ENCODE results near the gene SINHCAF.

SINHCAF gene

DNA sequence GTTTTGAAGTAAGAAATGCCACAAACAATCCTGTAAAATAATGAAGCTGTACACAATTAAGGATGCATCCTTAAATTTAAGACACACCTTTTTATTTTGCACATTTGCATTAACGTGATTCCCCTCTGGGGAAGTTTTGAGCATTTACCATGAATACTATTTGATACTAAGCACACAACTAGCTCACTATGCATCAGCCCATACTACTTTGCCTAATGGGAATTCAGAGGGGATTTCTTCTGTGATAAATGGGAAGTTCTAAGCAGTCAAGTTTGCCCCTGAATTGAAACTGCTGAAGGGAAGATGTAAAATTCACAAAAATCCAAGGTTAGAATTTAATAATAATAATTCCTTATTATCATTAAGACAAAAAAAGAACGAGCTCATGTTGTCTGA is 27.4 kb downstream of the SINHCAF start:
- TF ChIP-seq ZNF70 (CRISPR knock-in tag; IDR thresholded peaks at IDR 0.05) (no peak), TSHZ2 (CRISPR knock-in tag; IDR thresholded peaks at IDR 0.05) (no peak)
- ATAC-seq, result no peak

- ATAC-seq, result no peak
Measured at GRCh38 chr12:31297572-31298514, 28.1 kb downstream of the SINHCAF start.

DNA sequence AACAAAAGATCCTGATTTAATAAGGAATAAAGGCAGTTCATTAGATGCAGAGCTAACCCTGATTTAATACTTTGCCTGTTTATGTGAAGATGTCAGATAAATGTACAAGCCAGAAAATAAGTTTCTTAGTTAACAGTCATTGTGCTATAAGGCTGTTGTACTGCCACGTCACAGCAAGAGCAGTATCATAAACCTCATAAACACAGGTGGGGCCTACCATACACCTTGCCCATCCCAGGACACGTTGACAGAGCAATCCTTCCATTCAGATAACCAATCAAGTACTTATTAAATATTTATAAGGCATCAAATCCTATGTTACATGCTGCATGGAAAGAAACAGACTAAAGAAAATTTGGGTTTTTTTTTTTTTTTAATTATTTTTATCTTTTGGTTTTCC is 36.5 kb downstream of the SINHCAF start:
- ATAC-seq, result no peak
- TF ChIP-seq POU6F1 (CRISPR knock-in tag; IDR thresholded peaks at IDR 0.05; ENCODE audit: borderline replicate concordance, low read depth) (no peak), OSR1 (CRISPR knock-in tag; IDR thresholded peaks at IDR 0.05) (no peak), TOX (CRISPR knock-in tag; IDR thresholded peaks at IDR 0.05; ENCODE audit: borderline replicate concordance) (no peak), RARB (CRISPR knock-in tag; IDR thresholded peaks at IDR 0.05) (no peak)

More at GRCh38 chr12:31297572-31298514, 28.1 kb downstream of the SINHCAF start:
- TF ChIP-seq BACH2 (CRISPR knock-in tag; IDR thresholded peaks at IDR 0.05; ENCODE audit: borderline replicate concordance) (no peak), TOX (CRISPR knock-in tag; IDR thresholded peaks at IDR 0.05; ENCODE audit: borderline replicate concordance) (no peak), ARNTL (CRISPR knock-in tag; IDR thresholded peaks at IDR 0.05; ENCODE audit: borderline replicate concordance, low read depth) (no peak), PATZ1 (CRISPR knock-in tag; IDR thresholded peaks at IDR 0.05; ENCODE audit: borderline replicate concordance) (no peak), TCF4 (CRISPR knock-in tag; IDR thresholded peaks at IDR 0.05; ENCODE audit: borderline replicate concordance) (no peak), GLIS3 (CRISPR knock-in tag; IDR thresholded peaks at IDR 0.05) (no peak), PPARA (CRISPR knock-in tag; IDR thresholded peaks at IDR 0.05; ENCODE audit: borderline replicate concordance) (no peak), ZC3H10 (CRISPR knock-in tag; IDR thresholded peaks at IDR 0.05) (no peak), RARB (CRISPR knock-in tag; IDR thresholded peaks at IDR 0.05) (no peak), TSHZ2 (CRISPR knock-in tag; IDR thresholded peaks at IDR 0.05) (no peak)

DNA sequence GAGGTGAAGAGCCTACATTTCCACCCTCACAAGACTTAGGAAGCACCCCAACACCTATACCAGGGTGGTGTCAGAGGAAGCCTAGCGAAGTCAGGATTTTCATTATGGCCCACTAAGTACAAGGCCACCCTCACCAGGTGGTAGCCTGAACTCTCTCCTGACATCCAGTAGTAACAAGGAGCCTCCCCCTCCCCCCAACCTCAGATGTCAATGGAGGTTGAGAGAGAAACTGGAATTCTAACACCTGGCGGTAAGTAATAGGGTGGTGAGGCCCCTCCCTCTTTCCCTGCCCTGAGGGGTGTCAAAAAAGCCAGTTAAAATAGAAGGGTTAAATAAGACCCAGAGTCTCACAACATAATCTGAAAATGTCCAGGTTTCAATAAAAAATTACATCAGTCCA is 37.6 kb downstream of the SINHCAF start:
- no peak for ATAC-seq
- TF ChIP-seq RARB (CRISPR knock-in tag; IDR thresholded peaks at IDR 0.05), result no peak
- no peak for TF ChIP-seq ZNF8 (CRISPR knock-in tag; IDR thresholded peaks at IDR 0.05)
- TF ChIP-seq ZNF565 (CRISPR knock-in tag; conservative IDR thresholded peaks at IDR 0.05; ENCODE audit: low read depth), result no peak
- TF ChIP-seq SNAI2 (CRISPR knock-in tag; IDR thresholded peaks at IDR 0.05), result no peak
- TF ChIP-seq, protein P1, sequence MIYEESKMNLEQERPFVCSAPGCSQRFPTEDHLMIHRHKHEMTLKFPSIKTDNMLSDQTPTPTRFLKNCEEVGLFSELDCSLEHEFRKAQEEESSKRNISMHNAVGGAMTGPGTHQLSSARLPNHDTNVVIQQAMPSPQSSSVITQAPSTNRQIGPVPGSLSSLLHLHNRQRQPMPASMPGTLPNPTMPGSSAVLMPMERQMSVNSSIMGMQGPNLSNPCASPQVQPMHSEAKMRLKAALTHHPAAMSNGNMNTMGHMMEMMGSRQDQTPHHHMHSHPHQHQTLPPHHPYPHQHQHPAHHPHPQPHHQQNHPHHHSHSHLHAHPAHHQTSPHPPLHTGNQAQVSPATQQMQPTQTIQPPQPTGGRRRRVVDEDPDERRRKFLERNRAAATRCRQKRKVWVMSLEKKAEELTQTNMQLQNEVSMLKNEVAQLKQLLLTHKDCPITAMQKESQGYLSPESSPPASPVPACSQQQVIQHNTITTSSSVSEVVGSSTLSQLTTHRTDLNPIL (CRISPR knock-in tag; IDR thresholded peaks at IDR 0.05; ENCODE audit: low read depth), result no peak
- no peak for TF ChIP-seq PPARA (CRISPR knock-in tag; IDR thresholded peaks at IDR 0.05; ENCODE audit: borderline replicate concordance)
- TF ChIP-seq, protein P2, sequence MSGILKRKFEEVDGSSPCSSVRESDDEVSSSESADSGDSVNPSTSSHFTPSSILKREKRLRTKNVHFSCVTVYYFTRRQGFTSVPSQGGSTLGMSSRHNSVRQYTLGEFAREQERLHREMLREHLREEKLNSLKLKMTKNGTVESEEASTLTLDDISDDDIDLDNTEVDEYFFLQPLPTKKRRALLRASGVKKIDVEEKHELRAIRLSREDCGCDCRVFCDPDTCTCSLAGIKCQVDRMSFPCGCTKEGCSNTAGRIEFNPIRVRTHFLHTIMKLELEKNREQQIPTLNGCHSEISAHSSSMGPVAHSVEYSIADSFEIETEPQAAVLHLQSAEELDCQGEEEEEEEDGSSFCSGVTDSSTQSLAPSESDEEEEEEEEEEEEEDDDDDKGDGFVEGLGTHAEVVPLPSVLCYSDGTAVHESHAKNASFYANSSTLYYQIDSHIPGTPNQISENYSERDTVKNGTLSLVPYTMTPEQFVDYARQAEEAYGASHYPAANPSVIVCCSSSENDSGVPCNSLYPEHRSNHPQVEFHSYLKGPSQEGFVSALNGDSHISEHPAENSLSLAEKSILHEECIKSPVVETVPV (CRISPR knock-in tag; IDR thresholded peaks at IDR 0.05), result no peak
- TF ChIP-seq ISL1 (CRISPR knock-in tag; IDR thresholded peaks at IDR 0.05), result no peak
- no peak for TF ChIP-seq ARNTL (CRISPR knock-in tag; IDR thresholded peaks at IDR 0.05; ENCODE audit: borderline replicate concordance, low read depth)
- no peak for TF ChIP-seq ZFP3 (CRISPR knock-in tag; IDR thresholded peaks at IDR 0.05)
- TF ChIP-seq ZC3H10 (CRISPR knock-in tag; IDR thresholded peaks at IDR 0.05), result no peak
- TF ChIP-seq ZFP30 (CRISPR knock-in tag; IDR thresholded peaks at IDR 0.05), result no peak
- no peak for TF ChIP-seq OSR1 (CRISPR knock-in tag; IDR thresholded peaks at IDR 0.05)
- TF ChIP-seq TCF4 (CRISPR knock-in tag; IDR thresholded peaks at IDR 0.05; ENCODE audit: borderline replicate concordance), result no peak

Data from SK-N-SH treated with all-trans-retinoic acid at 6 μM for 48 hours (cell line).